Heart right ventricle (tissue), 16 donors: ENCODE results near the gene CRYZL1. TPM values are rescaled to one million over a fixed set of nuclear protein-coding genes. Genes with fewer than 3 reads are reported as not detected.
A peak's percentile ranks its signal among the peaks of the same experiment; 100 is the strongest.

ENCODE experiments used
- ATAC-seq, 8 donors: fragments of 200-7000 bp; cut with Tn5 transposase; one replicate each; pipeline ENCODE4 v1.9.1; 2020; ENCODE audit warnings: mild to moderate bottlenecking in 8 of 8, moderate library complexity in 8 of 8, moderate number of reproducible peaks in 1 of 8
- DNase-seq, 2 donors: peaks; one replicate each; pipeline ENCODE4 v3.0.0-alpha.2; 2020
- H3K27ac ChIP-seq, 10 donors: fragments of 200-600 bp; sonication (generic) in 2 of 10; one replicate each; pipeline versions ENCODE4 v1.5.0 to v1.8.0; 2020 to 2022; ENCODE audit warnings: mild to moderate bottlenecking in 3 of 10
- H3K27me3 ChIP-seq, 7 donors: fragments of 200-600 bp; one replicate each; pipeline ENCODE4 v1.8.0; 2021 to 2022; ENCODE audit warnings: mild to moderate bottlenecking in 2 of 7
- H3K36me3 ChIP-seq, 9 donors: fragments of 200-600 bp; sonication (generic) in 1 of 9; one replicate each; pipeline versions ENCODE4 v1.5.0 to v1.8.0; 2020 to 2022; ENCODE audit warnings: mild to moderate bottlenecking in 2 of 9
- H3K4me1 ChIP-seq, 9 donors: fragments of 200-600 bp; sonication (generic) in 1 of 9; one replicate each; pipeline versions ENCODE4 v1.5.0 to v1.8.0; 2020 to 2022; ENCODE audit warnings: mild to moderate bottlenecking in 4 of 9
- H3K4me3 ChIP-seq, 10 donors: fragments of 200-600 bp; sonication (generic) in 2 of 10; one replicate each; pipeline versions ENCODE4 v1.5.0 to v1.8.0; 2020 to 2022; ENCODE audit warnings: mild to moderate bottlenecking in 7 of 10, moderate library complexity in 2 of 10
- H3K9me3 ChIP-seq, 11 donors: fragments of 200-600 bp in 10 of 11; sonication (generic) in 2 of 11; one replicate each; pipeline versions ENCODE4 v1.5.0 to v1.8.0; 2013 to 2022; ENCODE audit warnings: mild to moderate bottlenecking in 2 of 11, control low read depth in 1 of 11, moderate library complexity in 1 of 11
- CTCF ChIP-seq, 9 donors: fragments of 200-600 bp; sonication (generic) in 2 of 9; IDR thresholded peaks; one replicate each; pipeline versions ENCODE4 v1.5.0 to v1.8.0; 2021 to 2022; ENCODE audit warnings: antibody characterized with exemption in 9 of 9, mild to moderate bottlenecking in 5 of 9, moderate library complexity in 1 of 9
- WGBS, 2 donors: extraction: QIAGEN DNeasy Blood & Tissue Kit; methylation state at CpG; one replicate each; pipeline ENCODE4 v1.1.7; 2013; ENCODE audit warnings: inconsistent platforms in 1 of 2; 5-methylcytosine and 5-hydroxymethylcytosine counted together
- intact Hi-C, 10 donors: fragments of 100-400 bp; cut with DNase I; formaldehyde crosslinking; loops; one replicate each; pipeline versions ENCODE4 v1.11.1 to v1.14.2; 2022
- polyA plus RNA-seq, 2 donors: library from polyadenylated mRNA; stranded (reverse); fragments of 200-250 nt; gene quantifications; one replicate each; pipeline ENCODE4 v1.2.3, GENCODE V29; 2013
- total RNA-seq, 10 donors: library from RNA; stranded (reverse); fragmentation: NEBNext Ultra II Directional in 3 of 10; extraction: Animal tissue kit (Norgen Biotek cat#: 25700) in 3 of 10; gene quantifications; one replicate each; pipeline versions ENCODE4 v1.2.1 to v1.2.4, GENCODE V29; 2021 to 2023
- donor health status: Arrhythmogenic right ventricular cardiomyopathy.
- donor health status: ischemic (EF 13 %, LVEDD 7.1; RV severe dilation, severe dysfunction).
- donor health status: healthy with polysubstance abuse.
- donor health status: DM: no; HTN: yes; CAD: no.
- donor health status: DM: no; HTN: no; CAD: no.
- donor health status: ischemic (EF 25% LVEDD 6.9; RV normal size, moderate dysfunction).
- donor health status: ischemic (EF 25% LVEDD 5.7; RV mildly dilated, moderate dysfunction).
- donor health status: healthy.
- donor health status: DM: yes; HTN: yes; CAD: no.
- donor health status: Ischemic cardiomyopathy.
- donor health status: ischemic (EF 35%, LVEDD 5.7; RV mildly dilated, moderate dysfunction).
- donor health status: nonischemic (EF 11% LVEDD 7.7; RV severe dilation, severe dysfunction).
- donor health status: DM: yes; HTN: yes; CAD: no.
- donor health status: PGD.
- donor health status: ischemic (EF 29% LVEDD 5.4; RV normal size, mild dysfunction).
- donor health status: nonischemic (EF 23%, LVEDD 6.1; RV moderate dilation, normal function).

Gene CRYZL1
- total and polyA plus RNA-seq, 12 donors: 15.3 to 31.8 (median 26.0) TPM

GRCh38 chr21:33662046-33662445 lies 20.5 kb upstream of the CRYZL1 start:
- DNase-seq (no peak), ATAC-seq (no peak)
- no peaks in the 10 kb centered on the region for H3K36me3 ChIP-seq
- no peaks in the 10 kb centered on the region for H3K27me3 ChIP-seq
- no peak for TF ChIP-seq CTCF (IDR thresholded peaks at IDR 0.05)
- intact Hi-C loops: loop anchor here in 1 of 10 donors (5.0 kb wide), 1 partner anchor 35 kb away; no protein-coding TSS in a partner anchor
- no peak overlapping the region for H3K4me3 ChIP-seq
- 85 to 88% methylated on average over 3 of the region's 3 CpGs for WGBS, 2 donors
- H3K4me1 ChIP-seq: peaks cover 0 to 42% (median 27%) of the 10 kb centered on the region in 9 donors
- peaks cover 0 to 9% (median 0%) of the 10 kb centered on the region in 11 donors for H3K9me3 ChIP-seq
- no peak overlapping the region for H3K27ac ChIP-seq

- 85 to 98% methylated on average over 1 of the region's 1 CpG for whole genome bisulfite sequencing, 2 donors
- no peak for TF ChIP-seq CTCF (IDR thresholded peaks at IDR 0.05)
- peaks cover 0 to 49% (median 36%) of the 10 kb centered on the region in 9 donors for H3K4me1 ChIP-seq
Measured at GRCh38 chr21:33661146-33661545, 19.6 kb upstream of the CRYZL1 start.

GRCh38 chr21:33660406-33660805 lies 18.9 kb upstream of the CRYZL1 start:
- WGBS, 2 donors: 53 to 66% methylated on average over 1 of the region's 1 CpG
- intact Hi-C loops: loop anchor here in 1 of 10 donors (5.0 kb wide), 1 partner anchor 37 kb away; no protein-coding TSS in a partner anchor
- no peak for TF ChIP-seq CTCF (IDR thresholded peaks at IDR 0.05)

More at GRCh38 chr21:33661146-33661545, 19.6 kb upstream of the CRYZL1 start:
- intact Hi-C loops: loop anchor here in 1 of 10 donors (5.0 kb wide), 1 partner anchor 36 kb away; no protein-coding TSS in a partner anchor
- no peak for ATAC-seq
- Histone ChIP-seq H3K36me3 (no peaks in the 10 kb centered on the region), H3K27ac (no peak overlapping the region), H3K27me3 (no peaks in the 10 kb centered on the region), H3K4me3 (no peak overlapping the region), H3K9me3 (peaks cover 0 to 9% (median 0%) of the 10 kb centered on the region in 11 donors)
- DNase-seq: no peak

GRCh38 chr21:33659568-33659949 lies 18.0 kb upstream of the CRYZL1 start:
- Histone ChIP-seq H3K9me3 (peaks cover 0 to 9% (median 0%) of the 10 kb centered on the region in 11 donors), H3K27ac (peak overlapping the region in 3 of 10 donors; percentile 12 to 46 (median 40)), H3K4me3 (no peak overlapping the region), H3K27me3 (no peaks in the 10 kb centered on the region), H3K36me3 (no peaks in the 10 kb centered on the region), H3K4me1 (peaks cover 0 to 60% (median 47%) of the 10 kb centered on the region in 9 donors)
- intact Hi-C loops: no loop called here
- DNase-seq (no peak), ATAC-seq (no peak)
- TF ChIP-seq CTCF (IDR thresholded peaks at IDR 0.05): no peak
- 100% methylated on average over 1 of the region's 1 CpG for WGBS, 2 donors

More at GRCh38 chr21:33660406-33660805, 18.9 kb upstream of the CRYZL1 start:
- no peak for DNase-seq
- H3K9me3 ChIP-seq: peaks cover 0 to 9% (median 0%) of the 10 kb centered on the region in 11 donors
- no peak overlapping the region for H3K4me3 ChIP-seq
- no peaks in the 10 kb centered on the region for H3K27me3 ChIP-seq
- no peaks in the 10 kb centered on the region for H3K36me3 ChIP-seq
- peak overlapping the region in 3 of 10 donors; percentile 23 to 46 (median 40) for H3K27ac ChIP-seq
- no peak for ATAC-seq
- peaks cover 0 to 53% (median 43%) of the 10 kb centered on the region in 9 donors for H3K4me1 ChIP-seq
